Spleen (tissue), 11 donors: ENCODE results near the gene GBA2. TPM values are rescaled to one million over a fixed set of nuclear protein-coding genes. Genes with fewer than 3 reads are reported as not detected.

Experiments used
- DNase-seq: peaks from one replicate; pipeline ENCODE4 v3.0.0-alpha.2; 2020
- H3K27ac ChIP-seq, 8 donors: fragments of 200-600 bp; sonication (generic) in 7 of 8; 1 replicate in 4 of 8; 2 replicates in 4 of 8; pipeline versions ENCODE4 v1.5.0 to v1.8.0; 2016 to 2021; ENCODE audit warnings: inconsistent platforms in 4 of 8, mild to moderate bottlenecking in 4 of 8, moderate library complexity in 1 of 8
- H3K27me3 ChIP-seq, 7 donors: fragments of 200-600 bp; sonication (generic) in 6 of 7; replicated peaks in 1 of 7; 1 replicate in 4 of 7; 2 replicates in 3 of 7; pipeline versions ENCODE4 v1.5.0 to v1.8.0; 2016 to 2021; ENCODE audit warnings: inconsistent platforms in 3 of 7, mild to moderate bottlenecking in 1 of 7
- H3K36me3 ChIP-seq, 6 donors: fragments of 200-600 bp; sonication (generic) in 5 of 6; 1 replicate in 4 of 6; 2 replicates in 2 of 6; pipeline versions ENCODE4 v1.5.0 to v1.8.0; 2016 to 2021; ENCODE audit warnings: inconsistent platforms in 2 of 6
- H3K4me1 ChIP-seq, 6 donors: fragments of 200-600 bp; sonication (generic) in 5 of 6; 1 replicate in 3 of 6; 2 replicates in 3 of 6; pipeline versions ENCODE4 v1.5.0 to v1.8.0; 2016 to 2021; ENCODE audit warnings: inconsistent platforms in 3 of 6
- H3K4me3 ChIP-seq, 8 donors: fragments of 200-600 bp; sonication (generic) in 7 of 8; 1 replicate in 4 of 8; 2 replicates in 4 of 8; pipeline versions ENCODE4 v1.5.0 to v1.8.0; 2016 to 2021; ENCODE audit warnings: inconsistent platforms in 4 of 8, mild to moderate bottlenecking in 4 of 8, moderate library complexity in 2 of 8
- H3K9me3 ChIP-seq, 8 donors: fragments of 200-600 bp; sonication (generic) in 7 of 8; 1 replicate in 4 of 8; 2 replicates in 4 of 8; pipeline versions ENCODE4 v1.5.0 to v1.8.0; 2016 to 2021; ENCODE audit warnings: inconsistent platforms in 4 of 8
- CTCF ChIP-seq, 11 experiments: fragments of 200-600 bp in 7 of 11; fragments of 450-650 bp in 4 of 11; sonication (generic) in 4 of 11; IDR thresholded peaks in 8 of 11; conservative IDR thresholded peaks in 3 of 11; 1 replicate in 7 of 11; 2 replicates in 4 of 11; pipeline versions ENCODE4 v1.4.0 to v1.8.0; 2016 to 2021; ENCODE audit warnings: antibody characterized with exemption in 11 of 11, inconsistent platforms in 4 of 11, mild to moderate bottlenecking in 1 of 11
- POLR2A ChIP-seq, 3 donors: fragments of 450-650 bp; IDR thresholded peaks; one replicate each; pipeline ENCODE4 v1.5.1; 2017; ENCODE audit warnings: antibody characterized with exemption in 3 of 3, mild to moderate bottlenecking in 1 of 3
- POLR2AphosphoS5 ChIP-seq, 3 donors: sonication (generic); formaldehyde crosslinking; IDR thresholded peaks; one replicate each; pipeline ENCODE4 v1.5.1; 2017; ENCODE audit warnings: antibody characterized with exemption in 3 of 3
- WGBS, 5 donors: extraction: QIAGEN DNeasy Blood & Tissue Kit in 3 of 5; methylation state at CpG; one replicate each; pipeline versions ENCODE4 v1.1.5 to v1.1.7; 2013 to 2018; 5-methylcytosine and 5-hydroxymethylcytosine counted together
- intact Hi-C: fragments of 100-400 bp; cut with DNase I; formaldehyde crosslinking; loops from one replicate; pipeline ENCODE4 v1.15.0; 2023; ENCODE audit warnings: low total_unique reads
- polyA plus RNA-seq, 3 donors: library from polyadenylated mRNA; stranded (reverse); fragments of 200-250 nt; gene quantifications; one replicate each; pipeline ENCODE4 v1.2.1, GENCODE V29; 2013
- total RNA-seq, 7 donors: library from RNA; depleted of rRNA in 3 of 7; stranded (reverse); fragments of >200 nt in 3 of 7; fragmentation: NEBNext Ultra II Directional in 4 of 7; extraction: Animal tissue kit (Norgen Biotek cat#: 25700) in 4 of 7; gene quantifications; one replicate each; pipeline versions ENCODE4 v1.1.0 to v1.2.1, GENCODE V29; 2016 to 2021
- donor health status: healthy with polysubstance abuse.
- donor health status: DM: no; HTN: no; CAD: no; lungs with moderate emphysema.
- donor health status: DM: no; HTN: no; CAD: no.
- donor health status: Bipolar disorder and iron deficiency.
- donor health status: healthy.
- donor health status: DM: no; HTN: no; CAD: no.
- donor health status: DM: yes; HTN: yes; CAD: no.

GBA2 gene
- total and polyA plus RNA-seq, 10 donors, result 22.8 to 111 (median 73.1) TPM

DNA sequence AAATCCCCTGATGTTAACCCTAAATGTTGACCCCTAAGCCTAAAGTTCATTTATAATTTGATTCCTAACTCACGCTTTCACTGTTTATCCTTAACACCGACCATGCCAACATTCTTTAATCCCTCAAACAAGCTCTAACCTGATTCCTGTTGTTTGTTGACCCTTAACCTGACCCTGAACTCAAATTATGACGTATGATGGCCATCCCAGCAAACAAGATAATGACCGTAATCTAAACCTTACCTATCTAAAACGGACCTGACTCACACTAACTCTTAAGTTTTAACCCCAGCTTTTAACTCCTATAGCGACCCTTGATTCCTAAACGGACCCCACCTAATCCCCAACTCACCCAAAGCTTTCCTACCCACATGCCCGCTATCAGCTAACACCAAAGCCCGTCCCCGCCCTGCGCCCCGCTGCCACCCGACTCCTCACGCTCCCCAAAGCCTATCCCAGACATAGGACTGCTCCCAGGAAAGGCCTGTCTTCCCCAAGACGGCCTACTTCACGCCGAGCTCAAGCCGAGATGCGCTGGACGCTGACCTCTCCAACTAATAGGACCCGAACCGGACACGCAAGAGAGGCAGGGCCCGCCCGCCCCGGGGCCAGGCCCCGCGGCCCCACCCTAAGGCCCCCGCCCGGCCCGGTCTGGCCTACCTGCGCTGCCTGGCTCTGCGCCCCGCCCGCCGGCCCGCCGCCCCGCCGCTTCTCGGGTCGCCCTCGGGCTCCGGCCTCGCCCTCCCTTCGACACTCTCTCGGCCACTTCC lies 17.4 kb downstream of the GBA2 start:
- H3K27me3 ChIP-seq, result no peaks in the 10 kb centered on the region
- WGBS, 5 donors, result 1% methylated on average over 27 to 47 of the region's 47 CpGs
- DNase-seq, result no peak
- peak overlapping the region; percentile 94 to 100 (median 98) for H3K27ac ChIP-seq
- intact Hi-C loops, result loop anchor here (5.0 to 10.0 kb wide), 2 partner anchors 74 to 127 kb away; partner anchors contain the start of genes CCDC107, RMRP and TESK1
- TF ChIP-seq POLR2AphosphoS5 (IDR thresholded peaks at IDR 0.05), result no peak
- TF ChIP-seq CTCF (IDR thresholded peaks at IDR 0.05 in 8 of 11, conservative IDR thresholded peaks at IDR 0.05 in 3 of 11), result no peak
- no peak for TF ChIP-seq POLR2A (IDR thresholded peaks at IDR 0.05)
- H3K9me3 ChIP-seq, result no peaks in the 10 kb centered on the region
- H3K4me3 ChIP-seq, result peak overlapping the region; percentile 66 to 90 (median 74)
- peaks cover 54 to 90% (median 76%) of the 10 kb centered on the region in 6 donors for H3K4me1 ChIP-seq
- H3K36me3 ChIP-seq, result peaks cover 3 to 44% (median 18%) of the 10 kb centered on the region in 6 donors

DNA sequence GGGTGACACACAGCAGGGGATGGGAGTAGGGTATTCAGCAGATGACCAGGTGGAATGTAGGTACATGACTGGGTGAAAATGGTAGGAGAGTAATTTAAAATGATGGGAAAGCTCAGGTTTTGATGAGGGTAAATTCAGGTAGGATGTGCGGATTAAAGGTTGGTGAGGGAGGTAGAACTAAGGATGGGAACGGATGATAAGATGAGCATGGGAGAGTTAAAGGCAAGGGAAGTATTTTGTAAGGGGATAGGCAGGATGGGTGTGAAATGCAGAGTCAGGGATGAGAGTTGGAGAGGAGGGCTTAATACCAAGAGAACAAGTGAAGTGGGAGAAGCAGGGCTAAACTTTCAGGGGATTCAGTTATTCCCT lies 18.6 kb downstream of the GBA2 start:
- no peak for DNase-seq
- Histone ChIP-seq H3K4me1 (peaks cover 58 to 90% (median 77%) of the 10 kb centered on the region in 6 donors), H3K36me3 (peaks cover 0 to 44% (median 17%) of the 10 kb centered on the region in 6 donors), H3K9me3 (no peaks in the 10 kb centered on the region), H3K4me3 (peak overlapping the region; percentile 66 to 90 (median 74)), H3K27ac (peak overlapping the region; percentile 94 to 100 (median 98)), H3K27me3 (no peaks in the 10 kb centered on the region)
- intact Hi-C loops, result loop anchor here (5.0 to 10.0 kb wide), 2 partner anchors 73 to 126 kb away; partner anchors contain the start of genes CCDC107, RMRP and TESK1
- TF ChIP-seq POLR2AphosphoS5 (IDR thresholded peaks at IDR 0.05) (no peak), POLR2A (IDR thresholded peaks at IDR 0.05) (no peak), CTCF (IDR thresholded peaks at IDR 0.05 in 8 of 11, conservative IDR thresholded peaks at IDR 0.05 in 3 of 11) (no peak)
- 57 to 71% (median 61%) methylated on average over 2 of the region's 2 CpGs for WGBS, 5 donors

DNA sequence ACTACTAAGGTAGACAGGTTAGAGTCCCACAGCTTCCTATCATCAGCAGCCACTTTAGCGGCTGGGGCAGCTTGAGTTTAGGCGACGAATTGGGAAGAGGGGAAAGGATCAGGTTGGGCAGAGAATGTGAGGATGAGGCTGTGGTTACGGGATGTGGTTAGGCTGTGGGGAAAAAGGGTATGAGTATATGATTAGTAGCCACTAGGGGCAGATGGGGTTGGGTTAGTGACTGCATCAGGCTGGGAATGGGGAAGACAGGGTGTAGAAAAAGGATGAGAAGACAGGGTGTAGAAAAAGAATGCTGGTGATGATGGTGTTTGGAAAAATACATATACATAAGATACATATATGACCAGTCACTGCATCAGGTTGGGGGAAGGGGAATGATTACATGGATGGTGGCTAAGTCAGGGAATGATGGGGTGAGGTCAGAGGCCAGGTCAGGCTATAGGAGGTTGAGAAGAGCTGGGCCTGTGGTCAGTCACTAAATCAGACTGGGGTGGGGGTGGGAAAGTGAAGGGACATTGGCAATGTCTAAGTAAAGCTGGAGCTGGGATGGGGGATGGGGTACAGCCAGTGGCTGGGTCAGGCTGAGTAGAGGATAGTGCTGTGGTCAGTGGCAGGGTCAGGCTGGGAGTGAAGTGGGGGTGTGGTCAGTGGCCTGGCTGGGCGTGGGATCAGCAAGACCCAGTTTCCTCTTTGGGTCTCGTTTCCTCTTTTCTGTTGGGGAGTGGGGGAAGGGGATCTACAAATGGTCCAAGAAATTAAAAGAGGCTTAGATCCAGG lies 19.1 kb downstream of the GBA2 start:
- Histone ChIP-seq H3K27me3 (no peaks in the 10 kb centered on the region), H3K4me1 (peaks cover 58 to 92% (median 79%) of the 10 kb centered on the region in 6 donors), H3K4me3 (peak overlapping the region; percentile 14 to 90 (median 73)), H3K27ac (peak overlapping the region in 7 of 8 donors; percentile 97 to 100 (median 98)), H3K9me3 (no peaks in the 10 kb centered on the region), H3K36me3 (peaks cover 0 to 44% (median 17%) of the 10 kb centered on the region in 6 donors)
- peak; percentile 92 for DNase-seq
- TF ChIP-seq CTCF (IDR thresholded peaks at IDR 0.05 in 8 of 11, conservative IDR thresholded peaks at IDR 0.05 in 3 of 11), result peak in 10 of 11 experiments; percentile 18 to 80 (median 55)
- TF ChIP-seq POLR2A (IDR thresholded peaks at IDR 0.05), result no peak
- TF ChIP-seq POLR2AphosphoS5 (IDR thresholded peaks at IDR 0.05), result peak; percentile 42 to 65 (median 61)
- intact Hi-C loops, result loop anchor here (5.0 to 10.0 kb wide), 2 partner anchors 73 to 125 kb away; partner anchors contain the start of genes CCDC107, RMRP and TESK1
- WGBS, 5 donors, result 2 to 12% (median 7%) methylated on average over 6 of the region's 6 CpGs
